HFFc6 (cell line): Measurements from ENCODE around the gene LSS. TPM values are rescaled to one million over a fixed set of nuclear protein-coding genes. Genes with fewer than 3 reads are reported as not detected.

Experiments
- DNase-seq: peaks from one replicate; pipeline ENCODE4 v3.0.0-alpha.2; 2018
- H3K27ac Mint-ChIP-seq: 2 replicates; pipeline ENCODE4 v1.8.0; 2020; ENCODE audit warnings: mild to moderate bottlenecking, mixed read lengths
- H3K27me3 Mint-ChIP-seq: 2 replicates; pipeline ENCODE4 v1.8.0; 2021; ENCODE audit warnings: mild to moderate bottlenecking, moderate library complexity, mixed read lengths; ENCODE audit not compliant: insufficient read depth
- H3K36me3 Mint-ChIP-seq: 2 replicates; pipeline ENCODE4 v1.8.0; 2021; ENCODE audit warnings: low read depth, mixed read lengths
- H3K4me1 Mint-ChIP-seq: 2 replicates; pipeline ENCODE4 v1.8.0; 2020; ENCODE audit warnings: low read depth, mixed read lengths
- H3K4me3 Mint-ChIP-seq: 2 replicates; pipeline ENCODE4 v1.8.0; 2020; ENCODE audit warnings: mild to moderate bottlenecking, moderate library complexity, mixed read lengths
- H3K9me3 Mint-ChIP-seq: 2 replicates; pipeline ENCODE4 v1.8.0; 2020; ENCODE audit warnings: mild to moderate bottlenecking, mixed read lengths
- CTCF ChIP-seq: fragments of 200-600 bp; sonication (generic); IDR thresholded peaks from 2 replicates; pipeline ENCODE4 v1.5.0; 2021; ENCODE audit warnings: antibody characterized with exemption, mild to moderate bottlenecking
- total RNA-seq, 6 experiments: library from RNA; stranded (reverse); fragmentation: NEBNext Ultra II Directional; extraction: Animal tissue kit (Norgen Biotek cat#: 25700); gene quantifications; 2 replicates in 1 of 6; 3 replicates in 5 of 6; pipeline ENCODE4 v1.2.3, GENCODE V29; 2021

LSS gene
- total RNA-seq, 6 experiments from 2014 or later = 47.9 to 61.3 (median 50.6) TPM

- H3K9me3 Mint-ChIP-seq = no peaks in the 10 kb centered on the region
- no peak for DNase-seq
- H3K4me1 Mint-ChIP-seq = no peaks in the 10 kb centered on the region
- H3K4me3 Mint-ChIP-seq = no peak overlapping the region
- no peak overlapping the region for H3K27ac Mint-ChIP-seq
- peaks cover 4% of the 10 kb centered on the region for H3K27me3 Mint-ChIP-seq
- no peak for TF ChIP-seq CTCF
- no peaks in the 10 kb centered on the region for H3K36me3 Mint-ChIP-seq
These were observed 60.3 kb downstream of the LSS start for GRCh38 chr21:46168238-46168637.

DNA sequence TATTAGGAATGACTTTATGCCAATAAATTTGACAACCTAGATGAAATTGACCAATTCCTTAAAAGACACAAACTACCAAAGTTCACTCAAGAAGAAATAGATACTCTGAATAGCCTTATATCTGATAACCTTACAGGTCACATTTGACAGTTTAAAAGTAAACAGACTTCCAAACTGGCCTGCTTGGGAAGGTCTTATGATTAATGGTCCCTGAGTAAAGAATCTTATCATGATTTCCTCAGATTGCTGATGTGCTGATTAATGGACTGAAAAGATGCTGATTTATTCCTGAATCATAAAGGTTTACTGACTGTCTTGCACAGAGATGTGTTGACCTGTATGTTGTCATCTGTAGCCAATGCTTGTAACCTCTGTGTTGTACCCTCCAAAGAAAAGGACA, 63.5 kb downstream of the LSS start:
- Mint-ChIP-seq H3K4me3 (no peak overlapping the region), H3K9me3 (no peaks in the 10 kb centered on the region), H3K27ac (no peak overlapping the region), H3K4me1 (no peaks in the 10 kb centered on the region), H3K27me3 (peaks cover 3% of the 10 kb centered on the region), H3K36me3 (no peaks in the 10 kb centered on the region)
- no peak for TF ChIP-seq CTCF
- no peak for DNase-seq

GRCh38 chr21:46163380-46163779, 65.2 kb downstream of the LSS start:
- H3K36me3 Mint-ChIP-seq = no peaks in the 10 kb centered on the region
- no peak overlapping the region for H3K27ac Mint-ChIP-seq
- no peaks in the 10 kb centered on the region for H3K9me3 Mint-ChIP-seq
- H3K4me1 Mint-ChIP-seq = no peaks in the 10 kb centered on the region
- peaks cover 5% of the 10 kb centered on the region for H3K27me3 Mint-ChIP-seq
- no peak overlapping the region for H3K4me3 Mint-ChIP-seq
- no peak for TF ChIP-seq CTCF
- no peak for DNase-seq

- Mint-ChIP-seq H3K9me3 (no peaks in the 10 kb centered on the region), H3K4me1 (no peaks in the 10 kb centered on the region), H3K36me3 (no peaks in the 10 kb centered on the region), H3K27ac (no peak overlapping the region), H3K4me3 (no peak overlapping the region), H3K27me3 (peaks cover 5% of the 10 kb centered on the region)
- TF ChIP-seq CTCF = no peak
- no peak for DNase-seq
These were observed 66.7 kb downstream of the LSS start for GRCh38 chr21:46161633-46162592.

DNA sequence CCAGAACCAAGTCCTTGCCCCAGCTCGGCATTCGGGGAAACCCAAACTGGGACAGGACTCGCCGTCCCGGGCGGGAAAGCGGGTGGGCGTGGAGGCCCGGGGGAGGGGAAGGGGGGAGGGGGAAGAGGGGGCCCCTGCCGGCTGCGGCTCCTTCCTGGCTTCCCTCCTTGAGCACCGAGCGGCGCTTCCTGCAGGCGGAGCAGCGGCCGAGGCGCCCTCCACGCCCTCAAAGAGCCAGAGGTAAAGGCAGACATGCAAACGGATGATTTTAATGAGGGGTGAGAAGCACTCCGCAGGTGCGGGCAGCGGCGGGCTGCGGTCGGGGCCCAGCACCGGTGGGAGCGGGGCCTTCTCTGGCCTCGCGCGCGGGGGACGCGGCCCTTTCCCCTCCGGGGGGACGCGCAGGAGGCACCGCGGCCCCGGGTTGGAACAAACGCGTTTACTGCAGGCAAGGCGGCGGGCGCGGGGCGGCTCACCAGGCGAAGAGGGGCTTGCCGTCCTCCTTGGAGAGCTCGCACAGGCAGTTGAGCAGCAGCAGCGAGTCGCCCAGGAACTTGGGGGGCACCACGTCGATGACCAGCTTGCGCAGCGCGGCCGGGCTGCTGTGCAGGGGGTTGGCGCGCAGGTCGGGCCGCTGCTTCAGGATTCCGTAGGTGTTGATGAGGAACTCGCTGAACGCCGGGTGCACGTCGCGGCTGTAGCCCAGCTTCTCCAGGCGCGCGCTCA, 67.5 kb downstream of the LSS start:
- H3K27me3 Mint-ChIP-seq = peaks cover 5% of the 10 kb centered on the region
- no peaks in the 10 kb centered on the region for H3K9me3 Mint-ChIP-seq
- no peak for TF ChIP-seq CTCF

More for the DNA sequence above, 67.5 kb downstream of the LSS start:
- Mint-ChIP-seq H3K4me3 (no peak overlapping the region), H3K4me1 (no peaks in the 10 kb centered on the region), H3K27ac (no peak overlapping the region), H3K36me3 (no peaks in the 10 kb centered on the region)
- no peak for DNase-seq
